Choroid plexus epithelial cell (primary cell): Measurements from ENCODE around the gene MRPS27.

Experiments
- DNase-seq: peaks from one replicate; pipeline ENCODE4 v3.0.0-alpha.2; 2010; ENCODE audit warnings: low read depth
- H3K4me3 ChIP-seq: 2 replicates; pipeline ENCODE4 v1.5.1; 2011; ENCODE audit warnings: low read depth, mild to moderate bottlenecking, control low read depth, low read length, moderate library complexity
- CTCF ChIP-seq: conservative IDR thresholded peaks from 2 replicates; pipeline ENCODE4 v1.5.1; 2011; ENCODE audit warnings: low read depth, mild to moderate bottlenecking, control low read depth, inconsistent platforms, low read length, moderate library complexity

MRPS27 gene

GRCh38 chr5:72307968-72308852 lies 11.8 kb downstream of the MRPS27 start:
- peak overlapping the region; percentile 89 for H3K4me3 ChIP-seq
- peak; percentile 72 for TF ChIP-seq CTCF
- DNase-seq, result peak; percentile 99

- no peak for TF ChIP-seq CTCF
- H3K4me3 ChIP-seq, result peak overlapping the region; percentile 89
- no peak for DNase-seq
Measured at GRCh38 chr5:72307573-72307967, 12.5 kb downstream of the MRPS27 start.

GRCh38 chr5:72305194-72306142 lies 14.6 kb downstream of the MRPS27 start:
- H3K4me3 ChIP-seq, result no peak overlapping the region
- no peak for DNase-seq
- no peak for TF ChIP-seq CTCF

- H3K4me3 ChIP-seq, result no peak overlapping the region
- no peak for TF ChIP-seq CTCF
- DNase-seq, result no peak
Measured at GRCh38 chr5:72302171-72302570, 17.9 kb downstream of the MRPS27 start.

- DNase-seq, result no peak
- TF ChIP-seq CTCF, result no peak
- H3K4me3 ChIP-seq, result no peak overlapping the region
Measured at GRCh38 chr5:72301557-72301956, 18.5 kb downstream of the MRPS27 start.

- no peak for DNase-seq
- TF ChIP-seq CTCF, result no peak
- no peak overlapping the region for H3K4me3 ChIP-seq
Measured at GRCh38 chr5:72300590-72301339, 19.3 kb downstream of the MRPS27 start.
